CD14-positive monocyte (primary cell): Measurements from ENCODE around the gene YAE1. TPM values are rescaled to one million over a fixed set of nuclear protein-coding genes. Genes with fewer than 3 reads are reported as not detected.

ENCODE experiments used
- DNase-seq, 3 donors: peaks; one replicate each; pipeline ENCODE4 v3.0.0-alpha.2; 2011 to 2022
- H2AFZ ChIP-seq: 2 replicates; pipeline ENCODE4 v1.6.0; 2012; ENCODE audit warnings: mild to moderate bottlenecking, low read depth, low read length, inconsistent platforms; ENCODE audit not compliant: insufficient read depth, poor library complexity, severe bottlenecking
- H3K27ac ChIP-seq, 2 donors: 1 replicate in 1 of 2; 2 replicates in 1 of 2; pipeline ENCODE4 v1.5.1; 2012 to 2013; ENCODE audit warnings: low read length in 2 of 2, control low read depth in 1 of 2, inconsistent platforms in 1 of 2, low read depth in 1 of 2, mild to moderate bottlenecking in 1 of 2
- H3K27me3 ChIP-seq, 2 donors: one replicate each; pipeline versions ENCODE4 v1.6.0 to v1.6.1; 2011 to 2013; ENCODE audit warnings: low read length in 2 of 2; ENCODE audit not compliant: control insufficient read depth in 2 of 2, insufficient read depth in 2 of 2
- H3K36me3 ChIP-seq, 2 donors: replicated peaks in 1 of 2; 1 replicate in 1 of 2; 2 replicates in 1 of 2; pipeline versions ENCODE4 v1.5.1 to v1.6.1; 2012 to 2013; ENCODE audit warnings: low read length in 2 of 2, control low read depth in 1 of 2, inconsistent platforms in 1 of 2, mild to moderate bottlenecking in 1 of 2; ENCODE audit not compliant: insufficient read depth in 2 of 2, control insufficient read depth in 1 of 2
- H3K4me1 ChIP-seq, 2 donors: 1 replicate in 1 of 2; 2 replicates in 1 of 2; pipeline versions ENCODE4 v1.5.1 to v1.6.1; 2012 to 2013; ENCODE audit warnings: low read length in 2 of 2, control low read depth in 1 of 2, inconsistent platforms in 1 of 2, mild to moderate bottlenecking in 1 of 2, moderate library complexity in 1 of 2; ENCODE audit not compliant: insufficient read depth in 2 of 2, control insufficient read depth in 1 of 2
- H3K4me2 ChIP-seq: replicated peaks from 2 replicates; pipeline ENCODE3; 2012; ENCODE audit warnings: low read length, moderate library complexity, mild to moderate bottlenecking; ENCODE audit not compliant: poor library complexity, severe bottlenecking; ENCODE audit errors: extremely low read depth
- H3K4me3 ChIP-seq, 3 experiments: fragments of 200-600 bp in 1 of 3; sonication (generic) in 1 of 3; replicated peaks in 1 of 3; 1 replicate in 2 of 3; 2 replicates in 1 of 3; pipeline ENCODE4 v1.5.1; 2011 to 2013; ENCODE audit warnings: low read length in 3 of 3, mild to moderate bottlenecking in 3 of 3, control low read depth in 2 of 3, low read depth in 2 of 3, inconsistent platforms in 1 of 3, moderate library complexity in 1 of 3
- H3K79me2 ChIP-seq: 2 replicates; pipeline ENCODE4 v1.6.0; 2012; ENCODE audit warnings: mild to moderate bottlenecking, control low read depth, inconsistent platforms, low read length, moderate library complexity; ENCODE audit not compliant: insufficient read depth
- H3K9ac ChIP-seq: 2 replicates; pipeline ENCODE4 v1.6.0; 2017; ENCODE audit warnings: low read length, mild to moderate bottlenecking; ENCODE audit not compliant: insufficient read depth, poor library complexity, severe bottlenecking
- H3K9me3 ChIP-seq, 2 donors: replicated peaks in 1 of 2; 1 replicate in 1 of 2; 2 replicates in 1 of 2; pipeline versions ENCODE4 v1.5.1 to v1.6.1; 2012 to 2013; ENCODE audit warnings: low read length in 2 of 2, control low read depth in 1 of 2; ENCODE audit not compliant: control insufficient read depth in 1 of 2, insufficient read depth in 1 of 2
- H4K20me1 ChIP-seq: 2 replicates; pipeline ENCODE4 v1.6.0; 2012; ENCODE audit warnings: mild to moderate bottlenecking, low read length, control low read depth, moderate library complexity; ENCODE audit not compliant: insufficient read depth
- H3K27ac Mint-ChIP-seq, 7 donors: one replicate each; pipeline ENCODE4 v1.8.0; 2020; ENCODE audit warnings: mild to moderate bottlenecking in 7 of 7, mixed read lengths in 7 of 7, moderate library complexity in 6 of 7, inconsistent platforms in 2 of 7
- H3K27me3 Mint-ChIP-seq, 3 donors: one replicate each; pipeline ENCODE4 v1.8.0; 2021 to 2022; ENCODE audit warnings: low read depth in 3 of 3, mild to moderate bottlenecking in 3 of 3, mixed read lengths in 3 of 3, moderate library complexity in 3 of 3, inconsistent platforms in 1 of 3
- H3K36me3 Mint-ChIP-seq, 2 donors: one replicate each; pipeline ENCODE4 v1.8.0; 2020; ENCODE audit warnings: mixed read lengths in 2 of 2, inconsistent platforms in 1 of 2, mild to moderate bottlenecking in 1 of 2
- H3K4me1 Mint-ChIP-seq: one replicate; pipeline ENCODE4 v1.8.0; 2020; ENCODE audit warnings: mild to moderate bottlenecking, mixed read lengths
- H3K4me3 Mint-ChIP-seq, 2 donors: one replicate each; pipeline ENCODE4 v1.8.0; 2020; ENCODE audit warnings: mild to moderate bottlenecking in 2 of 2, mixed read lengths in 2 of 2, moderate library complexity in 1 of 2
- H3K9me3 Mint-ChIP-seq, 7 donors: one replicate each; pipeline ENCODE4 v1.8.0; 2020 to 2022; ENCODE audit warnings: mixed read lengths in 7 of 7, mild to moderate bottlenecking in 6 of 7, moderate library complexity in 6 of 7, inconsistent platforms in 2 of 7
- CTCF ChIP-seq: fragments of 200-600 bp; IDR thresholded peaks from one replicate; pipeline ENCODE4 v1.8.0; 2022; ENCODE audit warnings: antibody characterized with exemption, mild to moderate bottlenecking
- WGBS: methylation state at CpG from one replicate; pipeline ENCODE4 v1.1.5; 2013; ENCODE audit warnings: missing lambda C conversion rate; ENCODE audit not compliant: insufficient coverage; 5-methylcytosine and 5-hydroxymethylcytosine counted together
- intact Hi-C, 2 donors: fragments of 100-400 bp; cut with micrococcal nuclease; formaldehyde crosslinking; loops; one replicate each; pipeline versions ENCODE4 v1.15.0 to v1.15.1; 2023
- polyA plus RNA-seq, 3 donors: library from polyadenylated mRNA; depleted of rRNA in 1 of 3; unstranded in 2 of 3; stranded (reverse) in 1 of 3; fragments of 300-500 nt in 2 of 3; fragments of >200 nt in 1 of 3; fragmentation: Illumina TruSeq in 2 of 3; gene quantifications; 1 replicate in 2 of 3; 2 replicates in 1 of 3; pipeline ENCODE4 v1.2.3, GENCODE V29; 2012 to 2021

YAE1 gene
- polyA plus RNA-seq, 3 donors = 1.1 to 3.2 (median 2.7) TPM

DNA sequence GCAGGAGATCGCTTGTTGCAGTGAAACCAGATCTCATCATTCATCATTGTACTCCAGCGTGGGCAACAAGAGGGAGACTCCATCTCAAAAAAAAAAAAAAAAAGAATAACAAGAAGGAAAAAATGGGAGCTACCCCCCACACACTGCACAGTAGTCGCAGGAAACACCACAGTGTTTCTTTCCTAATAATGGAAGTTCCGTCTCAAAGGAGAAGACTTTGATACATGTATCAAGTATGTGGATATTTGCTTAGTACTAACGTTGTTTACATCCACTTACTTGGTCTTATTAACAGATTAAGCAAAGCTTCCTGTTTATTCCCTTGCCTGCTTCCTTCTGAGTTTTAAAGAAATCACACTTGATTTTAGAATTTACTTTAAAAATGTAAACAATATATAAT lies 22.2 kb downstream of the YAE1 start:
- no peaks in the 10 kb centered on the region for H3K36me3 Mint-ChIP-seq
- H3K9me3 Mint-ChIP-seq = no peaks in the 10 kb centered on the region
- H3K9me3 ChIP-seq = no peaks in the 10 kb centered on the region
- no peak overlapping the region for H2AFZ ChIP-seq
- no peak overlapping the region for H3K4me3 Mint-ChIP-seq
- peak overlapping the region in 2 of 7 donors; percentile 50 for H3K27ac Mint-ChIP-seq
- H3K36me3 ChIP-seq = no peaks in the 10 kb centered on the region
- intact Hi-C loops = loop anchor here in 1 of 2 donors (10.0 kb wide), 1 partner anchor 46 kb away; no protein-coding TSS in a partner anchor
- no peaks in the 10 kb centered on the region for H3K79me2 ChIP-seq
- no peak overlapping the region for H3K4me3 ChIP-seq
- H3K4me1 ChIP-seq = peaks cover 5 to 10% of the 10 kb centered on the region in 2 donors
- WGBS = 100% methylated on average over 1 of the region's 5 CpGs
- H3K4me2 ChIP-seq = no peak overlapping the region
- no peaks in the 10 kb centered on the region for H4K20me1 ChIP-seq
- TF ChIP-seq CTCF = no peak
- H3K27me3 Mint-ChIP-seq = peaks cover 0 to 2% (median 2%) of the 10 kb centered on the region in 3 donors
- H3K27ac ChIP-seq = no peak overlapping the region
- H3K4me1 Mint-ChIP-seq = peaks cover 22% of the 10 kb centered on the region
- no peak overlapping the region for H3K9ac ChIP-seq
- H3K27me3 ChIP-seq = no peaks in the 10 kb centered on the region
- DNase-seq = peak in 1 of 3 donors; percentile 43

GRCh38 chr7:39589323-39590111 lies 23.3 kb downstream of the YAE1 start:
- H3K4me3 Mint-ChIP-seq = no peak overlapping the region
- H3K27me3 Mint-ChIP-seq = peaks cover 0 to 2% (median 2%) of the 10 kb centered on the region in 3 donors
- Histone ChIP-seq H3K27ac (peak overlapping the region in 1 of 2 donors; percentile 33), H3K4me2 (no peak overlapping the region), H3K4me1 (peaks cover 5 to 10% of the 10 kb centered on the region in 2 donors), H2AFZ (no peak overlapping the region), H3K79me2 (no peaks in the 10 kb centered on the region), H4K20me1 (no peaks in the 10 kb centered on the region), H3K36me3 (no peaks in the 10 kb centered on the region), H3K27me3 (no peaks in the 10 kb centered on the region), H3K9me3 (no peaks in the 10 kb centered on the region), H3K9ac (no peak overlapping the region), H3K4me3 (no peak overlapping the region)
- peak; percentile 76 to 93 (median 86) for DNase-seq
- peaks cover 22% of the 10 kb centered on the region for H3K4me1 Mint-ChIP-seq
- TF ChIP-seq CTCF = no peak
- peak overlapping the region; percentile 19 to 89 (median 73) for H3K27ac Mint-ChIP-seq
- 0% methylated on average over 1 of the region's 7 CpGs for WGBS
- H3K36me3 Mint-ChIP-seq = no peaks in the 10 kb centered on the region
- intact Hi-C loops = loop anchor here in 1 of 2 donors (10.0 kb wide), 1 partner anchor 45 kb away; no protein-coding TSS in a partner anchor
- H3K9me3 Mint-ChIP-seq = peaks cover 0 to 3% (median 0%) of the 10 kb centered on the region in 7 donors
